Endothelial cell of hepatic sinusoid (primary cell): ENCODE results near the gene TYMP.
"Not testable (repeated sequence)": the region's sequence is repeated elsewhere in the genome, so short reads cannot be mapped to it uniquely, and the experiment has no call there.

Experiments
- in situ Hi-C: cut with HindIII; loops from 2 replicates; pipeline ENCODE4 v1.10.0; 2017; ENCODE audit warnings: low sequenced_read_pairs

Gene TYMP

DNA sequence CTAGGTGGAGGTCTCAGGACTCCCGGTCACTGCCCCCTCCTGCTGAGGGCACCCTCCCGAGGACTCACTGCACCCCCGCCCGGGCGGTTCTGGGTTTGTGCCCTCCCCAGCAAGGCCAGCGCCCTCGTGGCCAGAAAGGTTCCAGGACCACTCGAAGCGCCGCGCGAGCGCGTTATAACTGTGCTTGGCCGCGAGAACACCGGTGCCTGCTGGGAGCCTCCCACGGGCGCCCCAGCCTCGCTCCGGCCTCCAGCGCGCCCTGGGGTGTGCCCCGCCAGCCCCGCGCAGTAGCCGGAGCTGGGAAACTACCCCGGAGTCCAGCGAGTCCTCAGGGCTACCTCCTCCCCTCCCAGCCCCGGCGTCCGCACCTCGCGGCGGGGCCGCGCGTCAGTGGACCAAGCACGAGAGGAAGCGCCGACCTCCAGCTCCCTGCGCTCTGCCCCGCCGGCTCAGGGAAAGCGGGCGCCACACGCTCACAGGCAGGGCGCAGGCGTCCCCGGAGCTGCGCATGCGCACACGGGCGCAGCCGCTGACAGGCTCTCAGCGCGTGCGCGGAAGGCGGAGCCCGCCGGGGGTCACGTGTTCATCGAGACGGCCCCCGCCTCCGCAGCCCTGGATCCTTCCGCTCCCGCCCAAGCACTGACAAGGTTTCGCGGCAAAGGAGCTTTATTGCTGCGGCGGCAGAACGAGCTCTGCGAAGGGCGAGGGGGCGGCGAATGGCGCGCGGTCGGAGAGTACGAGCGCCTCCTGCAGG, 4.5 kb downstream of the TYMP start, which contains the start of gene SCO2:
TSS of gene SCO2 (minus strand) at position 495 of the 754 bp plus-strand sequence. CDS start 1,187 bp downstream, outside the sequence.
- in situ Hi-C loops = no loop called here

DNA sequence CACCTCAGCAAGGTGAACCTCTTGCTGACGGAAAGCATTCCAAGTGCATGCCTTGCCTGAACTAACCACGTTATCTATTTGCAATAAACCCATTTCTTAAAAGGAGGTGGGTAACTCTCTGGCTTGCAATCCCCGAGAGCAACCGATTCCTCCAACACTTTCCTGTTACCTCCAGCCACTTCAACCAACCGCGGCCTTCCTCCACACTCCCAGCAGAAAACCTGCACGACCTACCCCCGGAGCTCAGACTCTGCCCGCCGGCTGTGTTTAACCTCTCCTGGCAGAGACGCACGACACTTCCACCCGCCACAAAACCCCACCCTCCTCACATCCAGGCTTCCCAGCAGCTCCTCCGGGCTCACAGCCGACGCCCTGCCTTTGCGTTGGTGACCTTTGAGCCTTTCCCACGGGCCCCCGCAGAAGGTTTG, 5.1 kb downstream of the TYMP start:
- in situ Hi-C loops = no loop called here

DNA sequence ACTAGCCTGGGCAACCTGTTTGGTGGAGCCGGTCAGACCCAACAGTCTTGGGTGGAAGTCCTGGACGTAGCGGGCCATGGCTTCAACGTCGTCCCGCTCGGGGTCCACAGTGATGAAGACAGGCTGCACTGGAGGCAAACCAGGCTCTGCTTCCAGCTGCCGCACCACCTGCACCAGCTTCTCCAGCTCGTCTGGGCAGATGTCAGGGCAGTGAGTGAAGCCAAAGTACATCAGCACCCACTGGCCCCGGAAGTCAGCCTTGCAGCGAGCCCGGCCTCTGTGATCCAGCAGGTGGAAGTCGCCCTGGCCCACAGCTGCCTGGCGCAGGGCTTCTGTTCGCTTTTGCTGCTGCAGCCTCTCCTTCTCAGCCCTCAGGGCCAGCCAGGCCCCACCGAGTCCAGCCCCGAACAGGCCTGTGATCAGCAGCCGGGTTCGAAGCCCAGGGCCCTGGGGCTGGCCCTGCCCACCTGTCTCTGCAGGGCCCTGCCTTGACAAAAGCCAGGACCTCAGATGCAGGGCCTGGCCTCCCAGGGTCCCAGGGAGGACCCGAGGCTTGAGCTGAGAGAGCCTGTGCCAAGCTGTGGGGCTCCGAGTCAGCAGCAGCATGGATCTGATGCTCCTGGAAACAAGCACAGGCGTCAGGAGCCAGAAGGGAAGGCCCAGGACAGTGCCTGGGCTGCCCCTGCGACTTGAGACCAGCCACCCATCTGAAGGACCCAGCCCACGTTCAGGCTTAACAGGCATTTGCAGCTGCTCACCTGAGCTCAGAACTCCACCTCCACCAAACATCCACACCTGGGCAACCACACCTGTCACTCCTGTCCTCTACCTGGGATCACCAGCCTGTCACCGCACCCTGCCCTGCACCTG, 5.8 kb downstream of the TYMP start:
- in situ Hi-C loops = no loop called here

DNA sequence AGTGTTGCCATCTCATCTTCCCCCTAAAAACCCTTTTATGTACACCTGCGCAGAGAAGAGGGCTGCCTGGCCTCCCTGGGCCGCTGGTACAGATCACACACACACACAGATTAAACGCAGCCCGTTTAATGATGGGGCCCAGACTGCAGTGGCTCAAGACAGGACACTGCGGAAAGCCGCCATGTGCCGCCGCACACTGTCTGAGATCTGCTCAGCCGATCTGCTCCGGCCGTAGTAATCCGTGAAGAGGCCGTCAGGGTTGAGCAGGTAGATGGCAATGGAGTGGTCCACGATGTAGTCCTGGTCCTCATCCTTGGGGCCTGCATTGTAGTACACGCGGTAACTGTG, 6.4 kb downstream of the TYMP start:
- in situ Hi-C loops = no loop called here

DNA sequence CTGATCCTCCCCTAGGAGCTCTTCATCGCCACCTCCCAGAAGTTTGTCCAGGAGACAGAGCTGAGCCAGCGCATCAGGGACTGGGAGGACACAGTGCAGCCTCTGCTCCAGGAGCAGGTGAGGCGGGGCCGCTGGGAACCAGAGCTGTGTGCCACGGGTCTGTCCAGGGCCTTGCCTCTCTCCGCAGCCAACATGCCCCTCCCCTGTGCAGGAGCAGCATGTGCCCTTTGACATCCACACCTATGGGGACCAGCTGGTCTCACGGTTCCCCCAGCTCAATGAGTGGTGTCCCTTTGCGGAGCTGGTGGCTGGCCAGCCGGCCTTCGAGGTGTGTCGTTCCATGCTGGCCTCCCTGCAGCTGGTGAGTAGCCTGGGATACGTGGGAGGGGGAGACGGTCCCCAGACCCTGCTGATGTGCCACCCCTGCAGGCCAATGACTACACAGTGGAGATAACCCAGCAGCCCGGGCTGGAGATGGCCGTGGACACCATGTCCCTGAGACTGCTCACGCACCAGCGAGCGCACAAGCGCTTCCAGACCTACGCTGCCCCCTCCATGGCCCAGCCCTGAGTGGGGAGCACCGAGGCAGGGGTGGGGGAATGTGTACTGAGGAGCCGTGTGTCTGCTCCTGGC, 6.9 kb downstream of the TYMP start:
- in situ Hi-C loops = no loop called here

DNA sequence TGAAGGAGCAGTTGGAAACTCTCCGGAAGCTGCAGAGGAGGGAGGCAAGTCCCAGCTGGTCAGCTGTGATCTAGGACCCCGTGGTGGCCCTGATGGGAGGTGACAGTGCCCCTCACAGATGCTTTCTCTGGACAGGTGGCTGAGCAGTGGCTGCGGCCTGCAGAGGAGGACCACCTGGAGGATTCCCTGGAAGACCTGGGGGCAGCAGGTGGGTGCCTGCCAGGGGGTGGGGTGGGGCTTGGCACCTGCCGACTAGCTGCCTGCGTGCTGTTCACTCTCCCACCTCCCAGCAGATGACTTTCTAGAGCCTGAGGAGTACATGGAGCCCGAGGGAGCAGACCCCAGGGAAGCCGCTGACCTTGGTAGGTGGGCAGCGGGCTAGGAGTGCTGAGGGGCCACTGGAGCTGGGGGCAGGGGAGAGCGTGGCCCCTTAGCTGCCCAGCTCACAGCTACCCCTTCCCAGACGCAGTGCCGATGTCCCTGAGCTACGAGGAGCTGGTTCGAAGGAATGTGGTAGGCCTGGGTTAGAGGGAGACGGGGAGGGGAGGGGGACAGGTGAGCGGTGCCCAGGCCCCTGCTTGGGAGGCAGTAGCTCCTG, 7.5 kb downstream of the TYMP start:
- in situ Hi-C loops = no loop called here

DNA sequence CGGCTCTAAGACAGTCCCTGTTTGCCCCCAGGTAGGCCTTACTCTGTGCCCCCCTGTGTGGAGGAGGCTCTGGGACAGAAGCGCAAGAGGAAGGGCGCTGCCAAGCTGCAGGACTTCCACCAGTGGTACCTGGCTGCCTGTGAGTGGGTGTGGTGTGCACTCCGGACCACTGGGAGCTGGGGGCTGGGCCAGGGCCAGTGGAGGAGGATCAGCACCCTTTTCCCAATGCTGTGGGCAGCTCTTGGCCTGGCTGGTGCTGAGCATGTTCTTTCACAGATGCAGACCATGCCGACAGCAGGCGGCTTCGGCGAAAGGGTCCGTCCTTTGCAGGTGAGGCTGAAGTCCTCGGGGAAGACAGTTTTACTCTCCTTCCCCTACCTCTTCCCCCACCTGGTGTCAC, 8.1 kb downstream of the TYMP start:
- in situ Hi-C loops = no loop called here

DNA sequence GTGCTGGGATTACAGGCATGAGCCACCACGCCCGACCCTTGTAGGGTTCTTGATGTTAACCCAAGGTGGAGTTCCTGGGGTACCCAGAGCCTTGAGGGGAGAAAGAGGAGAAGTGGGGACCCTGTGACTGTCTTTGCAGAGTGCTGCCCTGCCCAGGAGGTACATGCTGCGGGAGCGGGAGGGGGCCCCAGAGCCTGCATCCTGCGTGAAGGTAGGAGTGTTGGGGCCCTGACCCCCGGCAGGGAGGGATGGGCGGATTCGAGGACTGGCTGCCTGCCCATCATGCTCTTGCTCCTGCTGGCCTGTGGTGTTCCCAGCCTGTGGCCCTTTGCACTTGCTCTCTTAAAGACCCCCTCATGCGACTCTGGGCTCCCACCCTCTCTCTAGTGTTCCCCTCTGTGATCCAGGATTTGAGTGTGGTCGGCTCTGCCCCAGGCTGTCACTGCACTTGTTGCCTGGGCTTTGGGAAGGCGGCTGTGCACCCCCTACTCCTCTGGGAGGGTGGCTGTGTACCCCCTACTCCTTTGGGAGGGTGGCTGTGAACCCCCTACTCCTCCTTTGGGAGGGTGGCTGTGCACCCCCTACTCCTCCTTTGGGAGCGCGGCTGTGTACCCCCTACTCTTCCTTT, 8.9 kb downstream of the TYMP start:
- in situ Hi-C loops = no loop called here

DNA sequence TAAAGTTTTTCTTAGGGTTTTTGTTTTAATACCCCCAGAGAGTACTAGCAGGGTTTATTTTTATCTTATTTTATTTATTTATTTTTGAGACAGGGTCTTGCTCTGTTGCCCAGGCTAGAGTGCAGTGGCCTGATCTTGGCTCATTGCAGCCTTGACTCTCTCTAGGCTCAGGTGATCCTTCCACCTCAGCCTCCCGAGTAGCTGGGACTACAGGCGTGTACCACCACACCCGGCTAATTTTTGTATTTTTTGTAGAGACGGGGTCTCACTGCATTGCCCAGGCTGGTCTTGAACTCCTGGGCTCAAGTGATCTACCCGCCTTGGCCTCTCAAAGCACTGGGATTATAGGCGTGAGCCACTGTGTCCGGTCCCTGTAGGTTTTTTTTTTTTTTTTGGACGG, 9.6 kb downstream of the TYMP start:
- in situ Hi-C loops = not testable (repeated sequence)

DNA sequence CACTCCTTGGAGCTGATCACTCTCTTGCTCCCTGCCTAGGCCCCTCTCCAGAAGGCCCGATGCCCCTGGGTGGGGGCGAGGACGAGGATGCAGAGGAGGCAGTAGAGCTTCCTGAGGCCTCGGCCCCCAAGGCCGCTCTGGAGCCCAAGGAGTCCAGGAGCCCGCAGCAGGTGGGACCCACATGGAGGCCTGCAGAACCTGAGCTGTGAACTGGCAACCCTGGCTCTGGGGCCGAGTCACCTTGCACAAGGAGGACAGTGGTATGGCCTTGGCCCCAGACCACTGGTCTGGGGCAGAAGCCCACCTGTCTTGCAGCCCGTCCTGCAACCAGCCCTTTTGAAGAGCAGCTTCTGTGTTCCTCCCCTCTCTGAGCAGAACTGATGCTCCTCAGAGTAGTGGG, 10.7 kb downstream of the TYMP start:
- in situ Hi-C loops = no loop called here

DNA sequence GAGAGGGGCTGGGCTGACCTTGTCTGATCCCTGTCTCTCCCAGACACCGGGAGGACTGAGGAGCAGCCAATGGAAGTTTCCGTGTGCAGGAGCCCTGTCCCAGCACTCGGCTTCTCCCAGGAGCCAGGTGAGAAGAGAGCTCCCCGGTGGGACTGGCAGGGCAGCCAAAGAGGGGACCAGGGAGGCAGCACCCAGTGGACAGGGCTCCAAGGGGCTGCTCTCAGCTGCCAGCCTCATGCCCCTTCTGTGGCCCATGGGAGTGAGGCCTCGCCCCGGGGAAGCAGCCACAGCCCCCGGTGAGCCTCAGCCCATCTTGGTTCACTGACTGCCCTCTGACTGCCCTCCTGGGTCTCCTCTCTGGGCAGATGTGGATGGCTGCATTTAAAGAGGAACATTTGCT, 11.2 kb downstream of the TYMP start:
- in situ Hi-C loops = no loop called here

DNA sequence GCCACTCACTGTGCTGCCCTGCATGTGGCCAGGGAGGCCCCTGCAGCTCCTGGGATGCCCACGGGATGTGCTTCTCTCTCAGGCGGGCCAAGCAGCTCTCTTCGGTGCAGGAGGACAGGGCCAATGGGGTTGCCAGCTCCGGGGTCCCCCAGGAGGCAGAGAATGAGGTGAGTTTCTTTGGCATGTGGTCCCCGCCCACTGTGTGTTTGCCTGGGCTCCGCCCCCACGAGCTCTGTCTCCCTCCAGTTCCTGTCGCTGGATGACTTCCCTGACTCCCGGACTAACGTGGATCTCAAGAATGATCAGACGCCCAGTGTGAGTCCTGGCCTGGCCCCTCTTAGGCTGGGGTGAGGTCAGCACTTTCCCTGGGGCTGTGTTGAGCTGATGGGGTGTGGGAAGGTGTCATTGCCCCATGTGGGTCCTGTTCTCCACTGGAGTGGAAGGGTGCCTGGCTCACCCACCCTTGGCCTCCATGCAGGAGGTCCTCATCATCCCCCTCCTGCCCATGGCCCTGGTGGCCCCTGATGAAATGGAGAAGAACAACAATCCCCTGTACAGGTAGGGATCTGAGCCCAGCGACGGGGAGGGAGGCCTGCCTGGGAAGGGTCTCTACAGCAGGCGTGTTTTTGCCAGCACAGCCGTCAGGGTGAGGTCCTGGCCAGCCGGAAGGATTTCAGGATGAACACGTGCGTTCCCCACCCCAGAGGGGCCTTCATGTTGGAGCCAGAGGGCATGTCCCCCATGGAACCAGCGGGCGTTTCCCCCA, 12.1 kb downstream of the TYMP start:
- in situ Hi-C loops = no loop called here

DNA sequence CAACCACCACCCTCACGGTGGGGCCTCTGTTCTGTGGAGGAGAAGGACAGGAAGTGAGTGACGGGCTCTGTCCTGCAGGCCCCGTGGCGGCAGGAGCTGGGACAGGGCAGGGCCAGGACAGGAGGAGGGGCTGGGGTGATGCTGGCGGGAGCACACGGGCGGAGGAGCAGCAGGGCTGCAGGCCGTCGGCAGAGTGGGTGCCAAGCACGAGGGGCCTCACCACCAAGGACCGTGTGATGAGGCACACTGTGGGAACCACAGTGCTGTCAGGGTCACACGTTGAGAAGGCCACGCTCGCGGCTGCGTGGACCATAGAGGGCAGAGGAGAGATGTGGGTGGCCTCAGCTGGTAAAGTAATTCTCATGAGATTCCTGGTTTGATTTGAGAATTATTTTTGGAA, 12.9 kb downstream of the TYMP start:
- in situ Hi-C loops = no loop called here

DNA sequence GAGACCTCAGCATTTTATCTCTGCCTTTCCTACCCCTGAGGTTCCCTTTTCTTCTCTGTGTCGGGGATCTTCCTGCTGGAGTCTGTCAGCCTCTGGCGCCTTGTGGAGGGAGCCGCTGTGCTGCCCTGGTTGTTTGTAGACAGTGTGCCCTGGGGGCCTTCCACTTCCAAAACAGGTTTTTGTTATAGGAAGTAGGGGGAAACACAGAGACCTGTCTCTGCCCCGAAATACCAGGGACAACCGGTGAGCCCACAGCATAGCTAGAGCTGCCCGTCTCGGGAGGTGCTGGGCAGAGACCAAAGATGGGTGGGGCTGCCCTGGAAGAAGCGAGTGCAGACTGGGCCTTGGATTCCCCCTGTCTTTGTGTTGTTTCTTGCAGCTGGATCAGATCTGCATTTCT, 13.7 kb downstream of the TYMP start:
- in situ Hi-C loops = no loop called here

DNA sequence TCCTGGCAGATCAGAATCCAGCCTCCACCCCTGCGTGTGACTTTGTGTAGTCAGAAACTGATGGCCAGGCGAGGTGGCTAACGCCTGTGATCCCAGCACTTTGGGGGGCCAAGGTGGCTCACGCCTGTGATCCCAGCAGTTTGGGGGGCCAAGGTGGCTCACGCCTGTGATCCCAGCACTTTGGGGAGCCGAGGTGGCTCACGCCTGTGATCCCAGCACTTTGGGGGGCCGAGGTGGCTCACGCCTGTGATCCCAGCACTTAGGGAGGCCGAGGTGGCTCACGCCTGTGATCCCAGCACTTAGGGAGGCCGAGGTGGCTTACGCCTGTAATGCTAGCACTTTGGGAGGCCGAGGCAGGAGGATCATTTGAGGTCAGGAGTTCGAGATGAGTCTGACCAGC, 16.6 kb downstream of the TYMP start:
- in situ Hi-C loops = no loop called here

DNA sequence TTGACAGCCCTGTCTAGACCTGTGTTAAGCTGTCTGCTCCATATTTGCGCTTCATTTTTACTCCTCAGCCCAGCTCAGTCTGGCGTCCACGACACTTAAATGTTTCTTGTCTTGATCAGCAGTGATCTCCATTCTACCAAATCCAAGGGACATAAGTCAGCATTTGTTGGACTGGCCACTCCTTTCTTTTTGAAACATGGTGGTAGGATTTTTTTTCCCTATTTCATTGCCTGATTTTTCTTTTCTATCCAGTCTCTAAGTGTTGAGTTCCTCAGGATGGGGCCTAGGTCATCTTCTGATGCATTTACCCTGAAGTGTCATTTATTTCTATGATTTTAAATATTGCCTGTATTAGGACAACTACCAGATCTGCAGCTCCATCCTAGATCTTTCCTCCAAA, 20.9 kb downstream of the TYMP start:
- in situ Hi-C loops = no loop called here

DNA sequence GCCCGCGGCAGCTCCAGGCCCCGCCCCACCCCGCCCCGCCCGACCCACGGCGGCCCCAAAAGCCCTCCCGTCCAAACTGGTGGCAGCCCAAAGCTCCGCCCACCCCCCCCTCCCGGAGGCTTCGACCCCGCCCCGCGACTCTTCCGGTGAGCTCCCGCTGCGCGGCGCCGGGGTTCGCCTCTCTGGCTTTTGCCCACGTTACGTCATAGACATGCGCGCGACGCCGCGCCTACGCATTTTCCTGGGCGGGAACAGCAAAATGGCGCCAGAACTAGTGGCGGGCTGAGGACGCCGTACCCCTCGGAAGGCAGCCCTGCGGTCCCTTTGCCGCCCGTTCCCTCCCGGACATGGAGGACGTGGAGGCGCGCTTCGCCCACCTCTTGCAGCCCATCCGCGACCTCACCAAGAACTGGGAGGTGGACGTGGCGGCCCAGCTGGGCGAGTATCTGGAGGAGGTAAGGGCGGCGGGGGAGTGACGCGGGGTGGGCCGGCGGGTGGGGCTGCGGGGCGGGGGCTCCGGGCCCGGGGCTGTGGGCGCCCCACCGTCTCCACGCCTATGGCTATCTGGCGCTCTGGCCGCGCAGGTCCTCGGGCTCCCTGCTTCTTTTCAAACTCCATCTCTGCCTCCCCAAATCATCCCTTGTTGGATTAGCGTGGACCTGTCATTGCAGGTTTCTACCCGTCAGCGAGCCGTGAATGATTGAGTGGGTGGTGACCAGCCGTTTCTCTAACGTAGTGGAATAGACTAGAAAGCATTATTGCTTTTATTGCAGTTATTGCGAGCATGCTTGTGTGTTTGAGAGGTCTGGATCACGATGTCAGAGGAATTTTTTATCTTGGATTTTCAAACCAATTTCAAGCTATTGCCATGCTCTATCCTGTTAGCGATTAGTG, 21.6 kb downstream of the TYMP start, which contains the start of gene NCAPH2:
TSS of gene NCAPH2 (plus strand) at position 234 of the 894 bp plus-strand sequence. CDS start at position 348, 114 bp downstream.
- in situ Hi-C loops = no loop called here

DNA sequence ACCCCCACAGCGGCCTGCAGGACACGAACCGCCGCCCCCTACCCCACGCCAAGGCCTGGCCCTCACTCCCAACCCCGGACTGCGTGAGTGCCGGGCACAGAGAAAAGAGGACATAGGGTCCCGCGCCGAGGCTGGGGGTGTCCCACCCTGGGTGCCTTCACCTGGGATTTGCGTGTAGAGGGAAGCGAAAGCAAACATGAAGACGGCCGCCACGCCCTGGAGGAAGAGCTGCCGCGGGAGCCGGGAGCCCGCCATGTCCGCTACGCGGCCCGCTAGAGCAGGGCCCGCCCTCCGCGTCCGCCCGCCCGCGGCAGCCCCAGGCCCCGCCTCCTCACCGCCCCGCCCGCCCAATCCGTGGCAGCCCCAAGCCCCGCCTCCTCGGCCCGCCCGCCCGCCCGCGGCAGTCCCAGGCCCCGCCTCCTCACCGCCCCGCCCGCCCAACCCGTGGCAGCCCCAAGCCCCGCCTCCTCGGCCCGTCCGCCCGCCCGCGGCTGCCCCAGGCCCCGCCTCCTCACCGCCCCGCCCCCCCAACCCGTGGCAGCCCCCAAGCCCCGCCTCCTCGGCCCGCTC, 22.3 kb downstream of the TYMP start, which contains the start of gene LMF2:
TSS of gene LMF2 (minus strand) at position 282 of the 570 bp plus-strand sequence. CDS start at position 255, 27 bp downstream.
- in situ Hi-C loops = no loop called here
